ENCODE measurements around the gene P2RY13.

The P2RY13 gene

GRCh38 chr3:151329363-151329762 lies at the start of gene P2RY13:
TSS of gene P2RY13 (minus strand) at chr3:151329549. CDS start at chr3:151329528, 21 bp downstream.
- DNase-seq (ENCODE audit: low read depth in 2 of 2), result no peak

- no peak for DNase-seq (ENCODE audit: low read depth in 2 of 2)
Measured at GRCh38 chr3:151377768-151378385, 48.5 kb upstream of the P2RY13 start.

GRCh38 chr3:151372063-151372820 lies 42.9 kb upstream of the P2RY13 start:
- DNase-seq (ENCODE audit: low read depth in 2 of 2), result no peak

- DNase-seq (ENCODE audit: low read depth in 2 of 2), result no peak
Measured at GRCh38 chr3:151371526-151371925, 42.2 kb upstream of the P2RY13 start.

GRCh38 chr3:151367448-151367847 lies 38.1 kb upstream of the P2RY13 start:
- DNase-seq (ENCODE audit: low read depth in 2 of 2), result no peak

GRCh38 chr3:151366993-151367392 lies 37.6 kb upstream of the P2RY13 start:
- no peak for DNase-seq (ENCODE audit: low read depth in 2 of 2)

GRCh38 chr3:151362751-151363174 lies 33.4 kb upstream of the P2RY13 start:
- no peak for DNase-seq (ENCODE audit: low read depth in 2 of 2)

GRCh38 chr3:151357463-151357850 lies 28.1 kb upstream of the P2RY13 start:
- DNase-seq (ENCODE audit: low read depth in 2 of 2), result no peak

- DNase-seq (ENCODE audit: low read depth in 2 of 2), result no peak
Measured at GRCh38 chr3:151356794-151357462, 27.6 kb upstream of the P2RY13 start.

GRCh38 chr3:151351648-151352047 lies 22.3 kb upstream of the P2RY13 start:
- no peak for DNase-seq (ENCODE audit: low read depth in 2 of 2)

GRCh38 chr3:151351219-151351618 lies 21.9 kb upstream of the P2RY13 start:
- DNase-seq (ENCODE audit: low read depth in 2 of 2), result no peak

- no peak for DNase-seq (ENCODE audit: low read depth in 2 of 2)
Measured at GRCh38 chr3:151350656-151351055, 21.3 kb upstream of the P2RY13 start.

- no peak for DNase-seq (ENCODE audit: low read depth in 2 of 2)
Measured at GRCh38 chr3:151347432-151347831, 18.1 kb upstream of the P2RY13 start.

- no peak for DNase-seq (ENCODE audit: low read depth in 2 of 2)
Measured at GRCh38 chr3:151346292-151346691, 16.9 kb upstream of the P2RY13 start.

GRCh38 chr3:151345859-151346258 lies 16.5 kb upstream of the P2RY13 start:
- DNase-seq (ENCODE audit: low read depth in 2 of 2), result no peak

GRCh38 chr3:151331696-151332095 lies 2.3 kb upstream of the P2RY13 start:
- DNase-seq (ENCODE audit: low read depth in 2 of 2), result no peak

GRCh38 chr3:151330899-151331298 lies 1.6 kb upstream of the P2RY13 start:
- DNase-seq (ENCODE audit: low read depth in 2 of 2), result no peak

- DNase-seq (ENCODE audit: low read depth in 2 of 2), result no peak
Measured at GRCh38 chr3:151330379-151330778, 1.0 kb upstream of the P2RY13 start.

GRCh38 chr3:151328298-151328995 lies 902 bp downstream of the P2RY13 start:
- peak; percentile 14 to 20 for DNase-seq (ENCODE audit: low read depth in 2 of 2)

GRCh38 chr3:151327571-151328198 lies 1.7 kb downstream of the P2RY13 start:
- DNase-seq (ENCODE audit: low read depth in 2 of 2), result no peak

GRCh38 chr3:151322511-151322910 lies 6.8 kb downstream of the P2RY13 start:
- DNase-seq (ENCODE audit: low read depth in 2 of 2), result no peak

GRCh38 chr3:151321526-151321925 lies 7.8 kb downstream of the P2RY13 start:
- no peak for DNase-seq (ENCODE audit: low read depth in 2 of 2)
